ENCODE results near the gene ABCA1.

DNA sequence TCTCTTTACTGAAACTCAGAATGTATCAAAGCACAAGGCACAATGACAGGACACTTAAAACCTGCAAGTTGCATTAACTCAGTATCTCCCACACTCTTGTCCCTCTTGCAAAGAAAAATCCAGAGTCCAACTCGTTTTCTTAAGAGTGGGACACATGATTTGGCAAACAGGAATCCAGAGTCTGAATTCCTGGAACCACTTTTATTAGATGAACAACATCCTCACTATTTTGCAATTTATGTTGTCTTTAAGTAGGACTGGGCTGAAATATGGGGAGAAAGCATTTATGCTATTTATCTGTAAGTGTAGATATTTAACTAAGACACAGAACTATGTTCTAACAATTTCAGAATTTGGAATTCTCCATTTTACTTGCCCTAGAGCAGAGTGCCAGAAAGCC is 69.1 kb downstream of the ABCA1 start:
- TF ChIP-seq, protein P1, sequence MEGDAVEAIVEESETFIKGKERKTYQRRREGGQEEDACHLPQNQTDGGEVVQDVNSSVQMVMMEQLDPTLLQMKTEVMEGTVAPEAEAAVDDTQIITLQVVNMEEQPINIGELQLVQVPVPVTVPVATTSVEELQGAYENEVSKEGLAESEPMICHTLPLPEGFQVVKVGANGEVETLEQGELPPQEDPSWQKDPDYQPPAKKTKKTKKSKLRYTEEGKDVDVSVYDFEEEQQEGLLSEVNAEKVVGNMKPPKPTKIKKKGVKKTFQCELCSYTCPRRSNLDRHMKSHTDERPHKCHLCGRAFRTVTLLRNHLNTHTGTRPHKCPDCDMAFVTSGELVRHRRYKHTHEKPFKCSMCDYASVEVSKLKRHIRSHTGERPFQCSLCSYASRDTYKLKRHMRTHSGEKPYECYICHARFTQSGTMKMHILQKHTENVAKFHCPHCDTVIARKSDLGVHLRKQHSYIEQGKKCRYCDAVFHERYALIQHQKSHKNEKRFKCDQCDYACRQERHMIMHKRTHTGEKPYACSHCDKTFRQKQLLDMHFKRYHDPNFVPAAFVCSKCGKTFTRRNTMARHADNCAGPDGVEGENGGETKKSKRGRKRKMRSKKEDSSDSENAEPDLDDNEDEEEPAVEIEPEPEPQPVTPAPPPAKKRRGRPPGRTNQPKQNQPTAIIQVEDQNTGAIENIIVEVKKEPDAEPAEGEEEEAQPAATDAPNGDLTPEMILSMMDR (optimal IDR thresholded peaks at IDR 0.05 in 1 of 3, IDR thresholded peaks at IDR 0.05 in 1 of 3, conservative IDR thresholded peaks at IDR 0.05 in 1 of 3; ENCODE audit: extremely low read depth in 1 of 3, insufficient read depth in 2 of 3, low read length in 3 of 3) = no peak
- no peak for TF ChIP-seq EZH2 (IDR thresholded peaks at IDR 0.05; ENCODE audit: low read length)

Measured in keratinocyte (primary cell).